Activated CD4-positive, alpha-beta T cell treated with anti-CD3 and anti-CD28 coated beads, Interleukin-2, amount 50 U/mL, for 16 hours (primary cell): Measurements from ENCODE around the gene PIP5KL1.

Experiments
- DNase-seq: peaks from one replicate; pipeline ENCODE4 v3.0.0-alpha.2; 2020

Gene PIP5KL1

DNA sequence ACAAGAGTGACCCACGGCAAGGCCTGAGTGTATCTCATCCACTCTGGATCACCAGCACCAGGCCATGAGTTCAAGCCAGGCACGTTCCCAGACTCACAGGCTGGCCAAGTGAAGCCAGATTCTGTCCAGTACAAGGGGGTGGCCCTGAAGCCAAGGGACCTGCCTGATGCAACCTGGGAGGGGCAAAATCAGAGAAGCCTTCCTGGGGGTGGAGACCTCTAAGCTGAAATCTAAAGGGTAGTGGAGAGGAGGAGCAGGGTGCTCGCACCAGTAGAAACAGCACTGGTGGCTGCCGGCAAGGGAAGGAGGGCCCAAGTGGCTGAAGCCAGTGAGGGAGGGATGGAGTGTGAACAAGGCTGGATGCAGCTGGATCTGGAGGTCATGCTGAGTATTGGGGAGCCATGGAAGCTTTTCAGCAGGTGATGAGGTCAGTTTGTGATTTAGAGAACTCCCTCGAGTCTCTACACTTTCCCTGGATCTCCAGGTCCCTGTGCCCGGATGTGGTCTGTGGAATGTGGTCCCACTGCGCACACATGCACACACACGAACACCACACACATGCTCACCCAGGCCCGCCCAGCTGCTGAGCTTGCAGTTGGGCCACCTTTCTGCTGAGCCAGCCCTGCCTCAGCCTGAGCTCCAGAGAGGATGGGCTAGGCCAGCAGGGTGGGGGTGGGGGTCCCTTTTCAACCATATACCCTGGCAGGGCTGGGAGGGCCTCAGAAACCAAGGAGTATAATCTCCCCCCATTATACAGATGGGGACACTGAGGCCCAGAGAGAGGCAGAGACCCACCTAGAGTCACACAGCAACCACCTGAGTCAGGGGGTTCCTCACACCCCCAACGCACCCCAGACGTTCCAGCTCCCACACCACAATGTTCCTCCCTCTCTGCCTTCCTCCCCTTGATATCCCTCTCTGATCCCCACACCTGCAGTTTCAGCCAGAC, 1.6 kb downstream of the PIP5KL1 start:
- no peak for DNase-seq

DNA sequence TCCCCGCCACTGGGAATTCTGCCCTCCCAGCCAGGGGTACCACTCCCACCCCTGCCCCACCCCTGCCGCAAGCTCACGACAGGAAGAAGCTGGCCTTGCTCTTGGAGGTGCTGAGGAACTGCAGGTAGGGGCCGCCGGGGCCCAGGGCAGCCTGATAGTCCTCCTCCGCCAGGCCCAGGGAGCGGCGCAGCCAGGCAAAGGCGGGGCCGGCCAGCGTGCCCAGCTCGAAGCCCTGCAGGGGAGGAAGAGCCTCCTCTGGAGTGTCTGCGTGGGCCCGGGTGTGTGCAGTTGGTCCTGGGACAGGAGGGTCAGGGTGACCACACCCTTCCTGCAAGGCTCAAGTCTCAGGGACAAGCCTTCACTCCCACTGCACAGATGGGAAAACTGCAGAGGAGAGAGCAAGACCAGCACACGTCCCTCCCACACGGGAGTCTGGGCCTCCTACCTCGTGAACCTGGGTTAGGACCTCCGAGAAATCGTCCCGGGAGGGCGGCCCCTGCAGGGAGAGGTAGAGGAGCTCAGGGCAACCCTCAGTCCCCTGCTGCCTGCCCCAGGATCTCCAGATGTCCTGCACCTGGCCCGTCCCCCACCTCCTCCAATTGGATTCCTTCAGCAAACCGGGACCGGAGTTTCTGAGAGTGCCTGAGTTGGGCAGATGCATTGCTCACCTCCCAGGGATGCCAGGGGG, 2.4 kb downstream of the PIP5KL1 start:
- DNase-seq = no peak

DNA sequence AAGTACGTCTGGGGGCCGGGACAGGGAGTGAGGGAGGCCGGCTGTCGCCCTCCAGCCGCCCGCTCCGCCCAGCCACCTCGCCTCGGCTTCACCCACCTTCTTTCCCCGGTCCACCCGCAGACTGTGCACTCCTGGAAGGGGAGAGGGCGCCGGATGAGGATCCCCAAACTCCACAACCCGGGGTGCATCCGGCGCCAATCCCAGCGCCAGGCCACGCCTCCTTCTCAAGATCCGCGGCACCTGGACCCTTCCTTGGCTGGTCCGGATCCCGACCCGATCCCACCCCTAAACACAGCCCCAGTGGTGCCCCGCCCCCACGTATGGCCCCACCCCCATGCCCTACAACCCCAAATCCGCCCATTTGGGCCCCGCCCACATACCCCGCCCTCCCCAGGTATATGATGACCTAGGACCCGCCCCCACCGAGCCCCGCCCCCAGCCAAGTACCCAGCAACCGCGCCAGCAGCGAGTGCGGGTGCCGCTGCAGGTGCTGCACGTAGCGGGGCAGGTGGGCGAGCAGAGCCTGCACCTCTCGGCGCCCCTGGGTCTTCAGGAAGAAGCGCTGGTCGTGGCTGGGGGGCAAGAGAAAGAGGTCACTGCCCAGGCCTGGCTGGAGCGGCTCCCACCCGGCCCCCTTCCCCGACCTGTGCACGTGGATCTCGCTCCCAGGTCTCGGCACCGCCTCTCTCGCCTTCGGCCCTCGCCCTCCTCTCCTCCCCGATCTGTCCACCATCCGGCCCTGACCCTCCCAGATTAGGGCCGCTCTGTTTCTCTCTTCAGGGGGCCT, 3.2 kb downstream of the PIP5KL1 start:
- peak; percentile 63 for DNase-seq

- DNase-seq = no peak
These were observed 3.7 kb downstream of the PIP5KL1 start for GRCh38 chr9:127926906-127927200.

GRCh38 chr9:127925959-127926905, 4.3 kb downstream of the PIP5KL1 start:
- DNase-seq = no peak

- no peak for DNase-seq
These were observed 5.7 kb downstream of the PIP5KL1 start for GRCh38 chr9:127924736-127925444.

- DNase-seq = no peak
These were observed 6.8 kb downstream of the PIP5KL1 start for GRCh38 chr9:127923771-127924170.

GRCh38 chr9:127923046-127923445, 7.5 kb downstream of the PIP5KL1 start:
- no peak for DNase-seq

DNA sequence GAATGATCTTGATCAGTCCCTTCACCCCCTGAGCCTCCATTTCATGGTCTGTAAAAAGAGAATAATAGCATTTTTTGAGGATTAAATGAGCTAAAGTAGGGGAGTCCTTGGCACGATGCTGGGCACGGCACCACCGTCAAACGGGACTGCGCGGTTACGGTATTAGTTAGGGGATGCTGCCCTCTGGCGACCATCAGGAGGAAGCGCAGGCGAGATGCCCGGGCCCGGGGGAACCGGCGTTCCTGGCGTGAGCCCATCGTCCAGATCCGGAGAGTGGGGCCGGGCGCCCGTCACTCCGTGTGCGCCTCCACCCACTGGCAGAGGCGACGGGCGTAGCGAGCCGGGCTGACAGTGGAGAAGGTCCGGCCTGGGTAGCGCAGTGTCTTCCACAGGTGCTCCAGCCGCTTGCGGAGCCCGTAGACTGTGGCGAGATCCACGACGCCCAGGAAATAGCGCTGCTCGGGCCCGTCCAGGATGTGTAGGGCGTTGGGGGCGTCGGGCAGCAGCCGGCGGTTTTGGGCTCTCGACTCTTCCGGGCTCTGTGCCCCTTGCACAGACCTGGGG, 8.9 kb downstream of the PIP5KL1 start:
- peak; percentile 81 for DNase-seq

DNA sequence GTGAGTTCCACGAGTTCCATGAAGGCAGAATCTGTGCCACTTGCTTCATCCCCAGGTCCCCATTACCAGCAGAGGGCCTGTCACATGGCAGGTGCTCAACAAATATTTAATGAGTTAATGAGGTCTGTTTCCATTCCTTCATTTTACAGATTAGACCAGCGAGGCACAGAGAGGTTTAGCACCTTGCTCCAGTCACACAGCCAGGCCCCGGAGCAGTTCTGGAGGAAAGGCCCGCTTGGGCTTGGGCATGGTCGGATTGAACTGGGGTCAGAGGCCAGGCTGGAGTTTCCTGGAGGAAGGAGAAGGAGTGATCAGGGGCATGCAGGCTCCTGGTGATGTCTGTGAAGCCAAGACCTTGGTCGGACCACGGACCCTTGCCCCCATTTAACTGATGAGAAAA, 9.8 kb downstream of the PIP5KL1 start:
- DNase-seq = no peak

DNA sequence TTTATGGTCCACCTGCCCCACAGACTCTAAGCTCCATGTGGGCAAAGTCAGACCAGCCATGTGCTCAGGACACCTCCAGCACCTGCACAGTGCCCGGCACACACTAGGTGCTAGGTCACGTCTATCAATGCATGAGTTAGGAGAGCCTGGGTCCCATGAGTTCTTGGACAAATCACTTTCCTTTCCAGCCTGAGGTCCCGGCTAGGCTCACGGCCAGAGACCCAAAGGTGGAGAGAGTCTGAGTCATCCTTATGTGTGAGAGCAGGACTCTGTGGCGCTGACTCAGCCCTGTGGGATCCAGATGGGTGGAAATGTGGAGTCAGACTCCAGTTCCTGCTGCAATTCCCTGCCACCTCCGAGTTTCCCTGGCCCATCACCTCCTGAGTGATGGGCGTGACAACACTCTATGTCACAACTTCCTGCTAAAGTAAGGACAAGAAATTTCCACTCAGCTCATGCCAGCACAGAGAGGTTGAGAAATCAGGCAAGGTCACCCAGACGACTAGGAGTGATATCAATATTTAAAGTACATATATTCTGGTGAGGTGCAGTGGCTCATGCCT, 11.2 kb downstream of the PIP5KL1 start:
- DNase-seq = peak; percentile 23

GRCh38 chr9:127918183-127919107, 12.1 kb downstream of the PIP5KL1 start:
- DNase-seq = no peak

GRCh38 chr9:127917603-127918002, 13.0 kb downstream of the PIP5KL1 start:
- no peak for DNase-seq

GRCh38 chr9:127916720-127917581, 13.6 kb downstream of the PIP5KL1 start, which contains the start of gene ST6GALNAC4:
TSS of gene ST6GALNAC4 (minus strand) at chr9:127917041. CDS start at chr9:127916419, 622 bp downstream.
- DNase-seq = peak; percentile 95

DNA sequence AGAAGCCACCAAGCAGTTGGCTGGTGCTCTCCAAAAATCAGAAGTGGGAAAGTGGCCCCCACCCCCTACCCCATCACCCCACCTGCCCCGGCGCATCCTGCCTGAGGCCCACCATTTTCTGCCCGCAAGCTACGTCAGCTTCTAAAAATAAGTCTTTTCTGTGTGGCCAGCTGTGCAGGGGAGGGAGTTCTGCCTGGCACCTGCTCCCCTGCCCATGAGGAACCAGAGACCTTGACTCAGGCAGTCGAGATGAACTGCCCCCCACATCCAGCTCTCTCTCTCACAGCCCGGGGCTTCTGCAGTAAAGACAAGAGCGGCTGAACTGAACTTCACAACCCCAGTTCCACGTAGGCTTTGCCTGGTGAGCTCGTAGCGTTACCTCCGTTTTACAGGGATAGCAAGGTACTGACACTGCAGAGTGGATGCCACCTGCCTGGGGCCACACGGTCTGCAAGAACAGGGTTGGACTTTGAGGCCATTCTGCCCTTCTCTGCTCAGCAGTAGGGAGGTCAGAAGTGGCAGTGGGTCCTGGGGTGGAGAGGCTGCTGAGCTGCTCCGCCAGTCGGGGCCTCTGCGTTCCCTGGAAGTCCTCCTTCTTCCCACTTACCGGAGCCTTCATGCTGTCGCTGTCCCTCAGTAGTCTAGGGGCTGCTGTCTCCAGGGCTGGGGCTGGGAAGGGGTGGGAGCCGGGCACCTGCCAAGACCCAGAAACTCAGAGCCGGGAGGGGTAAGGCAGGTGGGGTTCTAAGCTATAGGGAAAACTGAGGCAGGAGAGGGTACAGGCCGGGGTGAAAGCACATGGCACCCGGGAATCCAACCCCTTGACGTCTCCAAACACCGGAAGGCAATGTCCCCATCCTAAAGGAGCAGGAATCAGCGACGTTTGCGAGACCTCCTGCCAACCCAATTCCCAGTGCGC, 14.5 kb downstream of the PIP5KL1 start:
- DNase-seq = peak; percentile 10

GRCh38 chr9:127915325-127915752, 15.2 kb downstream of the PIP5KL1 start:
- DNase-seq = no peak

GRCh38 chr9:127913682-127914081, 16.9 kb downstream of the PIP5KL1 start:
- no peak for DNase-seq
